ENCODE results near the gene CALR. TPM values are rescaled to one million over a fixed set of nuclear protein-coding genes. Genes with fewer than 3 reads are reported as not detected.

CALR gene
- total and polyA plus RNA-seq, 9 of the 15 experiments (the other 6 are each of a cell fraction or from before 2014, with no cell fraction given): 126 to 811 (median 642) TPM

DNA sequence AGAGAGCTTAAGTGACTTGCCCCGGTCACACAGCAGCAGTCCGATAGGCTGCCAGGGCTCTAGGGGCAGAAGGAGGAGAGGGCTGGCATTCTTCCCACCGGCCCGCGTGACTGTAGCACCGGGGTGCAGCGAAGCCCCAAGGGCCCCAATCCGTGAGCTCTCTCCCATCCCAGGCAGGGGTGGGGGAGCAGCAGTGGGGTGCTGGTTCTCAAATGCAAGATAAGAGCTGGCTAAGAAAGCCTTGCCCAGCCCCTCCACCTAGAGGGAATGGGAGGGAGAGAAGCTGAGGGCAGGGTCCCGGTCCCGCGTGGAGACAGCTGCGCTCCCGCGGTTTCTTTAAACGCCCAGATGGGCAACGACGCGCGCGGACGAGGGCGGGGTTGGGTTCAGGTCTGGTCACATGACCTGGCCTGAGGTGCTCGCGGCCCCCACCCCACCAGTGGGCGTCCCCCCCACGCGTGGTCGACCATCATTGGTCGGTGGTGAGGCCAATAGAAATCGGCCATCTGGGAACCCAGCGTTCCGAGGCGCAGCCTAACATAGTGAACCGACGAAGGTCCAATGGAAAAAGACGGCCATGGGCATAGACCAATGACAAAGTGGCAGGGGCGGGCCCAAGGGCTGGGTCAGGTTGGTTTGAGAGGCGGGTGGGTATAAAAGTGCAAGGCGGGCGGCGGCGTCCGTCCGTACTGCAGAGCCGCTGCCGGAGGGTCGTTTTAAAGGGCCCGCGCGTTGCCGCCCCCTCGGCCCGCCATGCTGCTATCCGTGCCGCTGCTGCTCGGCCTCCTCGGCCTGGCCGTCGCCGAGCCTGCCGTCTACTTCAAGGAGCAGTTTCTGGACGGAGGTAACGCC, at the start of gene CALR (continued):
- TF ChIP-seq, protein P1, sequence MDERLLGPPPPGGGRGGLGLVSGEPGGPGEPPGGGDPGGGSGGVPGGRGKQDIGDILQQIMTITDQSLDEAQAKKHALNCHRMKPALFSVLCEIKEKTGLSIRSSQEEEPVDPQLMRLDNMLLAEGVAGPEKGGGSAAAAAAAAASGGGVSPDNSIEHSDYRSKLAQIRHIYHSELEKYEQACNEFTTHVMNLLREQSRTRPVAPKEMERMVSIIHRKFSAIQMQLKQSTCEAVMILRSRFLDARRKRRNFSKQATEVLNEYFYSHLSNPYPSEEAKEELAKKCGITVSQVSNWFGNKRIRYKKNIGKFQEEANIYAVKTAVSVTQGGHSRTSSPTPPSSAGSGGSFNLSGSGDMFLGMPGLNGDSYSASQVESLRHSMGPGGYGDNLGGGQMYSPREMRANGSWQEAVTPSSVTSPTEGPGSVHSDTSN (CRISPR knock-in tag; IDR thresholded peaks at IDR 0.05; ENCODE audit: low read depth): 0 out of 2 replicates have a peak, but pooled peaks have one; percentile 9
- TF ChIP-seq, protein P1 (tag; conservative IDR thresholded peaks at IDR 0.05; ENCODE audit: low read depth): peak; percentile 77
- TF ChIP-seq HNRNPL (IDR thresholded peaks at IDR 0.05; ENCODE audit: low read depth, low read length) (peak; percentile 77; the same call in 1 of the 2 replicates), SIX5 (IDR thresholded peaks at IDR 0.05; ENCODE audit: borderline replicate concordance in 1 of 2, insufficient read depth in 1 of 2, low read depth in 1 of 2, low read length in 2 of 2) (no peak), RHOXF2B (CRISPR knock-in tag; conservative IDR thresholded peaks at IDR 0.05) (0 out of 2 replicates have a peak, but pooled peaks have one; percentile 5)
- TF ChIP-seq, protein P2, sequence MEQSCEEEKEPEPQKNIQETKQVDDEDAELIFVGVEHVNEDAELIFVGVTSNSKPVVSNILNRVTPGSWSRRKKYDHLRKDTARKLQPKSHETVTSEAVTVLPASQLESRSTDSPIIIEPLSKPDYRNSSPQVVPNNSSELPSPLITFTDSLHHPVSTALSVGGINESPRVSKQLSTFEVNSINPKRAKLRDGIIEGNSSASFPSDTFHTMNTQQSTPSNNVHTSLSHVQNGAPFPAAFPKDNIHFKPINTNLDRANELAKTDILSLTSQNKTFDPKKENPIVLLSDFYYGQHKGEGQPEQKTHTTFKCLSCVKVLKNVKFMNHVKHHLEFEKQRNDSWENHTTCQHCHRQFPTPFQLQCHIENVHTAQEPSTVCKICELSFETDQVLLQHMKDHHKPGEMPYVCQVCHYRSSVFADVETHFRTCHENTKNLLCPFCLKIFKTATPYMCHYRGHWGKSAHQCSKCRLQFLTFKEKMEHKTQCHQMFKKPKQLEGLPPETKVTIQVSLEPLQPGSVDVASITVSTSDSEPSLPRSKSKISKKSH (CRISPR knock-in tag; IDR thresholded peaks at IDR 0.05): no peak
- TF ChIP-seq, protein P3, sequence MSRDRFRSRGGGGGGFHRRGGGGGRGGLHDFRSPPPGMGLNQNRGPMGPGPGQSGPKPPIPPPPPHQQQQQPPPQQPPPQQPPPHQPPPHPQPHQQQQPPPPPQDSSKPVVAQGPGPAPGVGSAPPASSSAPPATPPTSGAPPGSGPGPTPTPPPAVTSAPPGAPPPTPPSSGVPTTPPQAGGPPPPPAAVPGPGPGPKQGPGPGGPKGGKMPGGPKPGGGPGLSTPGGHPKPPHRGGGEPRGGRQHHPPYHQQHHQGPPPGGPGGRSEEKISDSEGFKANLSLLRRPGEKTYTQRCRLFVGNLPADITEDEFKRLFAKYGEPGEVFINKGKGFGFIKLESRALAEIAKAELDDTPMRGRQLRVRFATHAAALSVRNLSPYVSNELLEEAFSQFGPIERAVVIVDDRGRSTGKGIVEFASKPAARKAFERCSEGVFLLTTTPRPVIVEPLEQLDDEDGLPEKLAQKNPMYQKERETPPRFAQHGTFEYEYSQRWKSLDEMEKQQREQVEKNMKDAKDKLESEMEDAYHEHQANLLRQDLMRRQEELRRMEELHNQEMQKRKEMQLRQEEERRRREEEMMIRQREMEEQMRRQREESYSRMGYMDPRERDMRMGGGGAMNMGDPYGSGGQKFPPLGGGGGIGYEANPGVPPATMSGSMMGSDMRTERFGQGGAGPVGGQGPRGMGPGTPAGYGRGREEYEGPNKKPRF (IDR thresholded peaks at IDR 0.05; ENCODE audit: low read depth, low read length): no peak
- TF ChIP-seq, protein P4, sequence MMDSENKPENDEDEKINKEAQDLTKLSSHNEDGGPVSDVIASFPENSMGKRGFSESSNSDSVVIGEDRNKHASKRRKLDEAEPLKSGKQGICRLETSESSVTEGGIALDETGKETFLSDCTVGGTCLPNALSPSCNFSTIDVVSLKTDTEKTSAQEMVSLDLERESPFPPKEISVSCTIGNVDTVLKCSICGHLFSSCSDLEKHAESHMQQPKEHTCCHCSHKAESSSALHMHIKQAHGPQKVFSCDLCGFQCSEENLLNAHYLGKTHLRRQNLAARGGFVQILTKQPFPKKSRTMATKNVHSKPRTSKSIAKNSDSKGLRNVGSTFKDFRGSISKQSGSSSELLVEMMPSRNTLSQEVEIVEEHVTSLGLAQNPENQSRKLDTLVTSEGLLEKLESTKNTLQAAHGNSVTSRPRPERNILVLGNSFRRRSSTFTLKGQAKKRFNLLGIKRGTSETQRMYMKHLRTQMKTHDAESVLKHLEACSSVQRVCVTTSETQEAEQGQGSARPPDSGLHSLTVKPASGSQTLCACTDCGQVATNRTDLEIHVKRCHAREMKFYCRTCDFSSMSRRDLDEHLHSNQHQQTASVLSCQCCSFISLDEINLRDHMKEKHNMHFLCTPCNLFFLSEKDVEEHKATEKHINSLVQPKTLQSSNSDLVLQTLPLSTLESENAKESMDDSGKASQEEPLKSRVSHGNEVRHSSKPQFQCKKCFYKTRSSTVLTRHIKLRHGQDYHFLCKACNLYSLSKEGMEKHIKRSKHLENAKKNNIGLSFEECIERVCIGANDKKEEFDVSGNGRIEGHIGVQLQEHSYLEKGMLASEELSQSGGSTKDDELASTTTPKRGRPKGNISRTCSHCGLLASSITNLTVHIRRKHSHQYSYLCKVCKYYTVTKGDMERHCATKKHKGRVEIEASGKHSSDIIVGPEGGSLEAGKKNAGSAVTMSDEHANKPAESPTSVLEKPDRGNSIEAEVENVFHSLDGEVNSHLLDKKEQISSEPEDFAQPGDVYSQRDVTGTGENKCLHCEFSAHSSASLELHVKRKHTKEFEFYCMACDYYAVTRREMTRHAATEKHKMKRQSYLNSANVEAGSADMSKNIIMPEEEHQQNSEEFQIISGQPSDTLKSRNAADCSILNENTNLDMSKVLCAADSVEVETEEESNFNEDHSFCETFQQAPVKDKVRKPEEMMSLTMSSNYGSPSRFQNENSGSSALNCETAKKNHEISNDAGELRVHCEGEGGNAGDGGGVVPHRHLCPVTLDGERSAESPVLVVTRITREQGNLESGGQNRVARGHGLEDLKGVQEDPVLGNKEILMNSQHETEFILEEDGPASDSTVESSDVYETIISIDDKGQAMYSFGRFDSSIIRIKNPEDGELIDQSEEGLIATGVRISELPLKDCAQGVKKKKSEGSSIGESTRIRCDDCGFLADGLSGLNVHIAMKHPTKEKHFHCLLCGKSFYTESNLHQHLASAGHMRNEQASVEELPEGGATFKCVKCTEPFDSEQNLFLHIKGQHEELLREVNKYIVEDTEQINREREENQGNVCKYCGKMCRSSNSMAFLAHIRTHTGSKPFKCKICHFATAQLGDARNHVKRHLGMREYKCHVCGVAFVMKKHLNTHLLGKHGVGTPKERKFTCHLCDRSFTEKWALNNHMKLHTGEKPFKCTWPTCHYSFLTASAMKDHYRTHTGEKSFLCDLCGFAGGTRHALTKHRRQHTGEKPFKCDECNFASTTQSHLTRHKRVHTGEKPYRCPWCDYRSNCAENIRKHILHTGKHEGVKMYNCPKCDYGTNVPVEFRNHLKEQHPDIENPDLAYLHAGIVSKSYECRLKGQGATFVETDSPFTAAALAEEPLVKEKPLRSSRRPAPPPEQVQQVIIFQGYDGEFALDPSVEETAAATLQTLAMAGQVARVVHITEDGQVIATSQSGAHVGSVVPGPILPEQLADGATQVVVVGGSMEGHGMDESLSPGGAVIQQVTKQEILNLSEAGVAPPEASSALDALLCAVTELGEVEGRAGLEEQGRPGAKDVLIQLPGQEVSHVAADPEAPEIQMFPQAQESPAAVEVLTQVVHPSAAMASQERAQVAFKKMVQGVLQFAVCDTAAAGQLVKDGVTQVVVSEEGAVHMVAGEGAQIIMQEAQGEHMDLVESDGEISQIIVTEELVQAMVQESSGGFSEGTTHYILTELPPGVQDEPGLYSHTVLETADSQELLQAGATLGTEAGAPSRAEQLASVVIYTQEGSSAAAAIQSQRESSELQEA (IDR thresholded peaks at IDR 0.05; ENCODE audit: low read depth): no peak
- TF ChIP-seq, protein P5, sequence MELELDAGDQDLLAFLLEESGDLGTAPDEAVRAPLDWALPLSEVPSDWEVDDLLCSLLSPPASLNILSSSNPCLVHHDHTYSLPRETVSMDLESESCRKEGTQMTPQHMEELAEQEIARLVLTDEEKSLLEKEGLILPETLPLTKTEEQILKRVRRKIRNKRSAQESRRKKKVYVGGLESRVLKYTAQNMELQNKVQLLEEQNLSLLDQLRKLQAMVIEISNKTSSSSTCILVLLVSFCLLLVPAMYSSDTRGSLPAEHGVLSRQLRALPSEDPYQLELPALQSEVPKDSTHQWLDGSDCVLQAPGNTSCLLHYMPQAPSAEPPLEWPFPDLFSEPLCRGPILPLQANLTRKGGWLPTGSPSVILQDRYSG (tag; conservative IDR thresholded peaks at IDR 0.05; ENCODE audit: low read depth): no peak
